ENCODE data around the gene GAREM1. TPM values are rescaled to one million over a fixed set of nuclear protein-coding genes. Genes with fewer than 3 reads are reported as not detected.
"Not testable (repeated sequence)": the region's sequence is repeated elsewhere in the genome, so short reads cannot be mapped to it uniquely, and the experiment has no call there.

Gene GAREM1
- total RNA-seq, 1 donor from 2014 or later, result 10.0 TPM

DNA sequence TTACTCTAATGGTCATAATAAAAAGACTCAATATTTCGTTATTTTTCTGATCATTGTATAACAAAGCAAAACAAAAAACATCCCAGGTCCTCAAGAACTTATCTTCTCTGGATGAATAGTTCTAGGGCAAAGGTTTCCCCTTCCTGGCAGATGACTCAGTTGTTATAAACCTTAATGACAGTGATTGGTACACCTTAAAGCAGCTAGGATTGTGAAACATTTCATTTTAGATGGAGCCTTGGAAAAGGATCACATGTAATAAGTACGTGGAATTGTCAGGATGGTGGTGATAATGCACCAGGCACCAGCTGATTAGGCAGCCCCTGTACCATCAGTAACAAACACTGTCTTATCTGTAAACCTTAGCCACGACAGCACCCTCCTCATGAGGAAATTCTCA, 233.6 kb downstream of the GAREM1 start:
- Histone ChIP-seq H3K27me3 (ENCODE audit: control insufficient read depth, insufficient read depth, low read length) (no peaks in the 10 kb centered on the region), H3K36me3 (ENCODE audit: control insufficient read depth, insufficient read depth, low read length) (no peaks in the 10 kb centered on the region), H3K4me3 (ENCODE audit: low read depth, low read length) (no peak overlapping the region)
- TF ChIP-seq, protein P1, sequence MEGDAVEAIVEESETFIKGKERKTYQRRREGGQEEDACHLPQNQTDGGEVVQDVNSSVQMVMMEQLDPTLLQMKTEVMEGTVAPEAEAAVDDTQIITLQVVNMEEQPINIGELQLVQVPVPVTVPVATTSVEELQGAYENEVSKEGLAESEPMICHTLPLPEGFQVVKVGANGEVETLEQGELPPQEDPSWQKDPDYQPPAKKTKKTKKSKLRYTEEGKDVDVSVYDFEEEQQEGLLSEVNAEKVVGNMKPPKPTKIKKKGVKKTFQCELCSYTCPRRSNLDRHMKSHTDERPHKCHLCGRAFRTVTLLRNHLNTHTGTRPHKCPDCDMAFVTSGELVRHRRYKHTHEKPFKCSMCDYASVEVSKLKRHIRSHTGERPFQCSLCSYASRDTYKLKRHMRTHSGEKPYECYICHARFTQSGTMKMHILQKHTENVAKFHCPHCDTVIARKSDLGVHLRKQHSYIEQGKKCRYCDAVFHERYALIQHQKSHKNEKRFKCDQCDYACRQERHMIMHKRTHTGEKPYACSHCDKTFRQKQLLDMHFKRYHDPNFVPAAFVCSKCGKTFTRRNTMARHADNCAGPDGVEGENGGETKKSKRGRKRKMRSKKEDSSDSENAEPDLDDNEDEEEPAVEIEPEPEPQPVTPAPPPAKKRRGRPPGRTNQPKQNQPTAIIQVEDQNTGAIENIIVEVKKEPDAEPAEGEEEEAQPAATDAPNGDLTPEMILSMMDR (IDR thresholded peaks at IDR 0.05; ENCODE audit: insufficient read depth, low read length, severe bottlenecking), result no peak
- DNase-seq (ENCODE audit: low read depth) (peak; percentile 51), FAIRE-seq (no peak)

DNA sequence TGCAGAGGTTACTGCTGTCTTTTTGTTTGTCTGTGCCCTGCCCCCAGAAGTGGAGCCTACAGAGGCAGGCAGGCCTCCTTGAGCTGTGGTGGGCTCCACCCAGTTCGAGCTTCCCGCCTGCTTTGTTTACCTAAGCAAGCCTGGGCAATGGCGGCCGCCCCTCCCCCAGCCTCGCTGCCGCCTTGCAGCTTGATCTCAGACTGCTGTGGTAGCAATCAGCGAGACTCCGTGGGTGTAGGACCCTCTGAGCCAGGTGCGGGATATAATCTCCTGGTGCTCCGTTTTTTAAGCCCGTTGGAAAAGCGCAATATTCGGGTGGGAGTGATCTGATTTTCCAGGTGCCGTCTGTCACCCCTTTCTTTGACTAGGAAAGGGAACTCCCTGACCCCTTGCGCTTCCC, 237.3 kb downstream of the GAREM1 start:
- H3K36me3 ChIP-seq (ENCODE audit: control insufficient read depth, insufficient read depth, low read length); DNase-seq (ENCODE audit: low read depth); H3K27me3 ChIP-seq (ENCODE audit: control insufficient read depth, insufficient read depth, low read length); H3K4me3 ChIP-seq (ENCODE audit: low read depth, low read length); FAIRE-seq: not testable (repeated sequence)

DNA sequence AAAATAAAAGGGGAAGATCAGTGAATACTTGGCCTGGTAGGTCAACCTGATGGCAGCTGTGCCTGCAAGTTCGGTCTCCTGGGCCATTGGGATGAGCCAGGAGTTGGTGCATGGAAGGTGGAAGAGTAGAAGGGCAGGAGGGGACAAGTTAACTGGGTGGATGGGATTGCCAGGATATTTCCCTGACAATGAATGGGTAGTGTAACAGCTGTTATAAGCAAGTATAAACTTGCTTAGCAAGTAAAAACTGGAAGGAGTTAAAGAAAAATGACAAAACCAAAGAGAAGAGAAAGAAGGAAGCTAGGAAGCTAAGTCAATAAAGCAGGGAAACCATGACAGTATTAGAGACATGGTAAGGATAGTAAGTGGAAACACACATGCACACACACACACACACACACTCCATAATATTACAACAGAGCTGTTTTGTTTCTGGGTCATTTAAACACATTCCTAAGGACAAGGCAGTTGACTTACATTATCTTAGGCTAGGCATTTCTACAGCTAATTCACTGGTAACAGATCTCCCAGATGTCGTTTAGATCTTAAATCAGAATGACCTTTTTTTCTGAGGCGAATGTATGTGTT, 251.2 kb downstream of the GAREM1 start:
- FAIRE-seq, result no peak
- TF ChIP-seq, protein P1 (IDR thresholded peaks at IDR 0.05; ENCODE audit: insufficient read depth, low read length, severe bottlenecking), result no peak
- Histone ChIP-seq H3K4me3 (ENCODE audit: low read depth, low read length) (no peak overlapping the region), H3K27me3 (ENCODE audit: control insufficient read depth, insufficient read depth, low read length) (no peaks in the 10 kb centered on the region), H3K36me3 (ENCODE audit: control insufficient read depth, insufficient read depth, low read length) (no peaks in the 10 kb centered on the region)
- DNase-seq (ENCODE audit: low read depth), result peak; percentile 71

DNA sequence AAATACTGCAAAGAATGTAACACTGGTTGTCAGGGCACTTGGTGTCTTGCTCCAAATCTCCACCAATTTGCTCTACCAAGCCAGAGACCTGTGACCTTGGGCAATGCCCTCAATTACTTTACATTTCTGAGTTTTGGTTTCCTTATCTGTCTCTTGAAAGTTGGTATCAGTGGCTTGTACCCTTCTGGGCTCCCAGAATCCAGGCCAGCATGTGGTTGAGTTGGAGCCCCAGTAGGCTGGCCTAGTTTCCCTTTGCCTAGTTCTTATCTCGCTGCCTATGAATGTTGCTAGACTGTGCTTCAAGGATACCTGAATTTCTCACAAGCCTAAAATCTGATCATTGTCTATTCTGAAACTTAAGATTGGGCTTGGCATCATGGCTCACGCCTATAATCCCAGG, 254.3 kb downstream of the GAREM1 start:
- no peaks in the 10 kb centered on the region for H3K27me3 ChIP-seq (ENCODE audit: control insufficient read depth, insufficient read depth, low read length)
- no peak for FAIRE-seq
- no peaks in the 10 kb centered on the region for H3K36me3 ChIP-seq (ENCODE audit: control insufficient read depth, insufficient read depth, low read length)
- DNase-seq (ENCODE audit: low read depth), result no peak
- no peak overlapping the region for H3K4me3 ChIP-seq (ENCODE audit: low read depth, low read length)
- TF ChIP-seq, protein P1 (IDR thresholded peaks at IDR 0.05; ENCODE audit: insufficient read depth, low read length, severe bottlenecking), result no peak

DNA sequence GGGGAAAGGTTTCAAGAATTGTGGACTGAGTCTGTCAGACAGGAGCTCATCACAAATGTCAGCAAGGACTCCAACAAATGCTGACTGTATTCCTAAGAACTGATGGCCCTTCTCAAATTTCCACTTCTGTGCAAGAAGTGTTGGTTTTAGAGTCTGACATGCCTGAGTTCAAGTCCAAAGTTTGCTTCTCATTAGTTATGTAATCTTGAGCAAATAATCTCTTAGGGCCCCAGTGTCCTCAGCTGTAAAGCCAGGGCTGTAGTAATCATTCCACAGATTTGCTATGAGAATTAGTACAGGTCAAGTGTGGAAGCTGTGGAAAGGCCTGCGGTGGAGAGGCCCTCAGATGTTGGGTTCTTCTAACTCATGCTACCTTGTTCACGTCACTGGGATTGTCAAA, 257.0 kb downstream of the GAREM1 start:
- Histone ChIP-seq H3K27me3 (ENCODE audit: control insufficient read depth, insufficient read depth, low read length) (no peaks in the 10 kb centered on the region), H3K4me3 (ENCODE audit: low read depth, low read length) (no peak overlapping the region), H3K36me3 (ENCODE audit: control insufficient read depth, insufficient read depth, low read length) (no peaks in the 10 kb centered on the region)
- DNase-seq (ENCODE audit: low read depth) (no peak), FAIRE-seq (no peak)
- TF ChIP-seq, protein P1 (IDR thresholded peaks at IDR 0.05; ENCODE audit: insufficient read depth, low read length, severe bottlenecking), result no peak
